Activated effector memory CD4-positive, alpha-beta T cell treated with anti-CD3 and anti-CD28 coated beads, Interleukin-2, amount 50 U/mL, for 16 hours (primary cell): Measurements from ENCODE around the gene C1QTNF12.

Source experiments
- DNase-seq: peaks from one replicate; pipeline ENCODE4 v3.0.0-alpha.2; 2020

The C1QTNF12 gene

DNA sequence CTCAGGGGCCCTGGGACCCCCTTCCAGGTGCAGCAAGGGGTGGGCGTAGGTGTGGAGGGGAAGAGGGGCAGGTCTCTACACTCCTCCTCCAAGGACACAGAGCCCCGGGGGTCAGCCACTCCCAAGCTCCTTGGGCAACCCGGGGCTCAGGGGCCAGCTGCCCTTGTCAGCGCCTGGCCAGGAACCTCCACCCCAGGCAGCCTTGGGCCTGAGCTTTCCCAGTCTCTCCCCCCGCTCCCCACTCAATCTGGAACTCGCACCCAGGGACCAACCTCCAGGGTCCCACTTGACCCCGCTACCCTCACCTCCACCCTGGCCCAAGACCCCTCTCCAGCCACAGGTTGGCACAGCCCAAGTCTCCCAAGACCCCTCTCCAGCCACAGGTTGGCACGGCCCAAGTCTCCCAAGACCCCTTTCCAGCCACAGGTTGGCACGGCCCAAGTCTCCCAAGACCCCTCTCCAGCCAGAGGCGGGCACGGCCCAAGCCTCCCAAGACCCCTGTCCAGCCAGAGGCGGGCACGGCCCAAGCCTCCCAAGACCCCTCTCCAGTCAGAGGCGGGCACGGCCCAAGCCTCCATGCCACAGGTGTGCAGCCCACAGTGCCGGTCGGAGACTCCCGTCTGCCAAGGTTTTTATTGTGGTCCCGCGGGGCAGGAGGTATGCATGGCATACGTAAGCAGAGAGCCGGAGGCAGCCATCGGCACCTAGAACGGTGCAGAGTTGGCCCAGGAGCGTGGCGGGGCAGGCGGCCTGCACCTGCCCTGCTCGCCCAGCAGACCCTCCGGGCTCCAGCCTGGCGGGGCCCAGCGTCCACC is 35.6 kb downstream of the C1QTNF12 start:
- DNase-seq, result peak; percentile 62

DNA sequence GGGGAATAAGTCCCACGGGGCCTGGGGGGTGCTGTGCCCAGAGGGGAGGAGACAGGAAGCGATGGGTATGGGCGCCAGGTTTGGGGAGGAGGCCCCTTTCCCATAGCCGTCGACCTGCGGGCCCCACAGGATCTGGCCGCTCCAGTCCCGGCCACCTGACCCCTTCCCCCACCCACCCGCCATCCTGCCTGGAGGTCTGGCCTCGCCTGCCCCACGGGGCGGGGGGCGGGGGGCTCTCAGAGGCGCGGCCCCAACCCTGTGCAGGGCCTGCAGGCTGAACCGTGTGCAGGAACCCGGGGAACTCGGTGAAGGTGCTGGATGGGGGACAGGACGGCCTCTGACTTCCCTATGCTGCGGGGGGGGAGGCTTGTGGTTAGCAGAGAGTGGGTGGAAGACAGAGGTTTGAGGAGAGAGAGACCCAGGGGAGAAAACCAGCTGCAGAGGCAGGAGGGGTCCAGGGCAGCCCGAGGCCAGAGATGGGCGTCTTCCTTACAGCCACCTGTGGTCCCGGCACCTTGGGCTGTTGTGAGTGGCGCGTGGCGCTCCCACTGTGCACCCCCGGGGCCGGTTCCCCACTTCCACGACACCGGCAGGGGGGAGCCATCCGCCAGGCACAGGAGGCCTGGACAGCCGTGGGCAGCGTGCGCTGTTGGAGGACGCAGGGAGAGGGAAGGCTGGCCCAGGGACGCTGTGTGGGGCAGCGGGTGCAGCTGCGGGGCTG is 37.6 kb downstream of the C1QTNF12 start:
- DNase-seq, result peak; percentile 86

DNA sequence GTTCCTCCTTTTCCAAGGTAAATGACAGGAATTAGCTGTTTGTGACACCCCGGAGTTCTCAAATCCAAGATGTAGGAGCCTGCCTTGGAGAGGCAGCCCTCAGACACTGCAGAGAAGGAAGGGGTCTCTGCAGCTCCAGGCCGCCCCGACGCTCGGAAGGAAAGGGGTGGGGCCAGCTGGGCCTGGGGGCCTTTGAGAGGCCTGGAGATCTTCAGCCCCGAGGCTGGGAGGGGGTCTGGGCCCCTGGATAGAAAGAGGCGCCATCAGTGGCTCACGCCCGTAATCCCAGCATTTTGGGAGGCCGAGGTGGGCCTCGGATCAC is 39.0 kb downstream of the C1QTNF12 start:
- no peak for DNase-seq

DNA sequence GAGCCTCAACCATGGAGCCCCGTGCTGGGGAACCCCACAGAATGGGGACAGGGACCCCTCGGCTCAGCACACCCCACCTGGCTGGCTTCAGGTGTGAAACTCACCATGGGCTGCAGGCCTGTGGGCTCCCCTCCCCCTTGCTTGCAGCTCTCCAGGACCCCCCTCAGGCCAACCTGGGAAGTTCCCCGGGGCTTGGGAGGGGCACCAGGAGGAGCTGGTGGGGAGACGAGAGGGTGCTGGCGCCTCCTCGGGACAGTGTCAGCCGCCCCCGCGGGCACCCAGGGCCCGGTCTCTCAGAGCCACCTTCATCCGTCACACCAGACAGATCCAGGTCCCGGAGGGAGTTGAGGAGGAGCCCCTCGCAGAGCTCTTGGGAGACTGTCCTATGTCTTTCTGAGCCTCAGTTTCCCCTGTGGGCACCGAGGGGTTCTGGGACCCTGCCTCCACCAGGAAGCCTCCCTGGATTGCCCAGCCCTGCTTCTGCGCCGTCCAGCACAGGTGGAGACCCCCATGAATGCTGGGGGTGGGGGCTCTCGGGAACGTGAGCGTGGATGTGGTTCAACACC is 39.5 kb downstream of the C1QTNF12 start:
- DNase-seq, result peak; percentile 76

DNA sequence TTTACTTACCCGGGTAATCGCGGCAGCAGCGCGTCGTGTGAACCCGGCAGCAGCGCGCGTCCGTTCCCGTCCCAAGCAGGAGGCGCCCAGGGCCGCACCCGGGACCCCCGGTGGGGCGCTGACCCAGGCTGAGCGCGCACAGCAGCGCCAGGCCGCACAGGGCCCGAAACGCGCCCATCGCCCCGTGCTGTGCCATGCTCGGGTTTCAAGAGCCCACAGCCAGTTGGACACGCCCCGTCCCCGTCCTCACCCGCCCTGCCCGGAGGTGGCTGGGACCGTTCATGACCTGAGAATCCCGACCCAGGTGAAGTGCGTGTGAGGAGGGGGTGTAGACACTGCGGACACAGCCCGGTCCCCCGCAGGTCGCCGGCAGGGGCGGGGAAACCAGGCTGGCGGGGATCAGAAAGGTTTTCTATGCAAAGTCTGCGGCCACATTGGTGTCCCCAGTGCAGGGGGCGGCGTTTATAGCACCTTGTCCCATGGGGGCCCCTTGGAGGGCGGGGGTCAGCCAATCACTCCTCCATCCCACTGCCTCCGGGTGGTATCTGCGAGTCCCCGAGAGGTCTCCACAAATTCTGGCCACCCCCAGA is 40.1 kb downstream of the C1QTNF12 start, which contains the start of gene TNFRSF18:
Gene TNFRSF18 (minus strand): TSS at position 217 of the 590 bp plus-strand sequence. CDS start 21 bp downstream, at position 196.
- peak; percentile 88 for DNase-seq

DNA sequence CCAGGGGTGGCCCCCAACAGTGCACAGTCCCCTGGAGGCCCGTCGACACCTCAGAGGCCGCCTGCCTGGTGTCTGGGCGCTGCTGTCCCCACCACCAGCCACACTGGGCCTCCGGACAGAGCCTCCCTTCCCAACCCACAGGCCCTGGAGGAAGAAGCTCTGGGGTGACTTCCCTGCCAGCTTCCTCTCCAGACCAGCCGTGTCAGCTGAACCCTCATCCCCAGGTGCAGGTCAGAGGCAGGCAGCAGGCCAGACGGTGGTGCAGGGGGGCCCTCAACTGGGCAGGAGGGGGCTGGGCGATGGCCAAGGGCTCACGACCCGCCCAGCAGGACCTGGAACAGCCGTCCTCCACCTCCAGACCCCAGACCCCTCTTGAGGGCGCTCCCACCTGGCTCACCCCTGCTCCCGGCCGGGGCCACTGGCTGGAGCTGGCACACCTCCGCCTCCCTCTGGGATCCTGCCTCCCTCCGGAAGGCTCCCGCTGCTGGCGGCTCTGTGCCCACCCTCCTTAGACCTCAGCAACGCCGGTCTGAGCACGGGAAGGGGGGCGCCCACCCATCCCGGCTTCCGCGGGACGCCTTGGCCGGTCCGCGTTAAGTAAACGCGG is 40.6 kb downstream of the C1QTNF12 start:
- peak; percentile 71 for DNase-seq

DNA sequence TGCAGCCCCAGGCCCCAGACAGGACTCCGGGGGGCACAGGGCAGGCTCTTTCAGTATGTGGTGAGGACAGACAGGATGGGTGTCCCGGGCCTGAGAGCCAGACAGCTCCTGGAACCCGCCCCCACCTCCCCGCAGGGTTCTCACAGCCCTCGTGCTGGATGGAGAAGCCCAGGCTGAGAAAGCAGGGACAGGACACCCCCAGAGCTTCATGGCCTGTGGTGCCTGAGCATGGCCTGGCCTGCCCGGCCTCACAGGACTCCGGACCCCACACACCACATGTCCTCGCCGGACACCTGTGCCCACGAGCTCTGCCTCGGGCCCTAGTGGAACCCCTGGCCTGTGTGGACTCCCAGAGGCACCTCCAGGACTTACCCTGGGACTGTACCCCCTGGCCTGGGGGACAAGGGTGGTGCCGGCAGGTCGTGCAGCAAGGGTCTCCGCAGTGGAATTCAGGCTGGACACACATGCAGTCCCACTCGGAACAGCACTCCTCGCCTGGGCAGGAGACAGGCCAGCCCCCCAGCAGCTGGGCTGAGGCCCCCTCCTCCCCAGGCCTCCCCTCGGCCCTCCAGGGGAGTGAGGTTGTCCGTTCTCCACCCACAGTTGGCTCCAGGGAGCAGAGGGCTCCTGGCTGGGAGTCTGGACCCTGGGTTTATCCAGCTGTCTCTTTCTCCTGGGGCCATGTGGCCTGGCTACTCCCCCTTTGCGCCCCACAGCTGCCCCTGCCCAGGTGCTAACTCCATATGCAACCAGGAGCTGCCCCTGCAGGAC is 41.3 kb downstream of the C1QTNF12 start:
- DNase-seq, result peak; percentile 67

DNA sequence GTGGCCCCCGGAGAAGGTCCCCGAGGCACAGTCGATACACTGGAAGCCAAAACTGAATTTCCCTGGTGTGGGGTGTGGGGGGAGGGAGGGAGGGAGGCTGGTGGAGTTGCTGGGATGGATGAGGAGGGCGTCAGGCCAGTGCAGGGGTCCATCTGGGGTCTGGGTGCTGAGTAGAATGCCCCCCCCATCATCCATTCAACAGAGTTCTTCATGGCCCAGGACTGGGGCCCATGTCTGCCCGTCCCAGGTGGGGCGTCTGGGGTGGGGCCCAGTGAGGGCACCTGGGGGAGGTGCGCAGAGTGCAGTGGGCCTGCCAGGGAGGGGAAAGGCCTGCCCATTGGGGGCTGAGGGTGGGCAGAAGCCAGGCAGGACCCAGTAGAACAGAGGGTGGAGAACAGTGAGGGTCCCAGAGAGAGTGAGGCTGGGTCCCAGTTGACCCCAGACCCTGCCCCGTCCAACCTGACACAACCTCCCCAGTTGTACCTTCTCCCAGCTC is 42.0 kb downstream of the C1QTNF12 start:
- DNase-seq, result peak; percentile 51

DNA sequence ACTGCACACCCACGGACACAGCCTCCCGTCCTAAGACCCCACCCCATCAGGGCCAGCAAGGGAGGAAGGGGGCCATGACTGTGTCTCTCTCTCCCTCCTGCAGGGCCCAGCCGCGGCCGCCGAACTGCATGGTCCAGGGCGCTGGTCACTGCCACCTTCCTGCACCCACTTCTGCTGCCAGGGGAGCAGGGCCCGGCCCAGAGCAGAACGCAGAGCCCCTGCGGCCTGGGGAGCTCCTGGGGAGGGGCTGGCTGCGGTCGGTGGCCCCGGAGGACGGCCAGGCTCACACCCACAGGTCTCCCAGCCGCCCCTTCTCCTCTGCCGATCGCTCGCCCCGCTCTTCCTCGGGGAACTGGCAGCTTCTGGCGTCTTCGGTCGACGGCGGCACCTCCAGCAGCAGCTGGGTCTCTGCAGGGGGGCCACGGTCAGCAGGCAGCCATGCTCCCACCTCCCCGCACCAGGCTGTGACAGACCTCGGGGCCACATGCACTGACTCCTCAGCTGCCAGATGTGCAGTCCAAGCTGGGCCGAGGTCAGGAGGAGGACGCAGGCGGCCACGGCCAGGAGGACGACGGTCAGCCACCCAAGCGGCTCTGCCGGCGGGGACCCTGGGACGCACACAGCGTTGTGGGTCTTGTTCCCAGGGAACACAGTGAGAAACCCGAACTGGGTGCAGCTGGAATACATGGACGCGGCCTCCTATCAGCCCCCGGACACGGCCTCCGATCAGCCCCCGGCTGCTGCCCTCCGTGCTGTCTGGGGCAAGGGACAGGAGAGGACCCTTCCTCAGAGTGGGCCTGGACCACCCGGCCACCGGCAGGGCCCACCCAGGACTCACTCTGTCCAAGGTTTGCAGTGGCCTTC is 42.7 kb downstream of the C1QTNF12 start:
- no peak for DNase-seq

DNA sequence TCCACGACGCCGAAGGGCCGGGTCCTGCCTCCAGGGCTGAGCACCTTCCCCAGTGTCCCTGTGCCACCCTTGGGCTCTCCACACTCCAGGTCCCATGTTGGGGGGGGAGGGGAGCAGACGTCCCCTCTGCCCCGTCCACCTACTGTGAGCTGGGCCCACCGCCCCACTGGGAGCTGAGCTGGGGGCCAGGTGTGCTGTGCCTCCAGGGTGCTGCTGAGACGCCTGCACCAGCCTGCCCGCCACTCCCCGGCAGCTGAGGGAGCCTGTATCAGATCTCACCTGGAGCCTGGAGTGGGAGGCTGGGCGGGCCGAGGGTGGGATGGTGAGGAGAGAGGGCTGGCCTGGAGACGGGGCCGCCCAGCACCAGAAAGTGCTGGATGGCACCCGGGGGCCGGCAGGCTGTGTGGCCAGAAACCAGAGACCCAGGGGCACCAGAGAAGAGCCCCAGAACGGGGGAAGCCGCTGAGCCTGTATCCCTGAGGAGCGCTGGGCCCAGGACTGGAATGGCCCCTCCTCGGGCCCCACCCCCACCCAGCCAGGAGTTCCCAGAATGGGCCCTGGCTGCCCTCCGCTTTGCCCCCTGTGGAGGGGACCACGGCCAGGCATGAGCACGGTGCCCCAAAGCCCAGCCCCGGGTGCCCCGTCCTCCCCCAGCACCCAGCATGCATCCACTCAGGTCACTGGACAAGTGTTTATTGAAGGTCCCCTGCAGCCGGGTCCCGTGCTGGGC is 43.5 kb downstream of the C1QTNF12 start:
- DNase-seq, result peak; percentile 69

DNA sequence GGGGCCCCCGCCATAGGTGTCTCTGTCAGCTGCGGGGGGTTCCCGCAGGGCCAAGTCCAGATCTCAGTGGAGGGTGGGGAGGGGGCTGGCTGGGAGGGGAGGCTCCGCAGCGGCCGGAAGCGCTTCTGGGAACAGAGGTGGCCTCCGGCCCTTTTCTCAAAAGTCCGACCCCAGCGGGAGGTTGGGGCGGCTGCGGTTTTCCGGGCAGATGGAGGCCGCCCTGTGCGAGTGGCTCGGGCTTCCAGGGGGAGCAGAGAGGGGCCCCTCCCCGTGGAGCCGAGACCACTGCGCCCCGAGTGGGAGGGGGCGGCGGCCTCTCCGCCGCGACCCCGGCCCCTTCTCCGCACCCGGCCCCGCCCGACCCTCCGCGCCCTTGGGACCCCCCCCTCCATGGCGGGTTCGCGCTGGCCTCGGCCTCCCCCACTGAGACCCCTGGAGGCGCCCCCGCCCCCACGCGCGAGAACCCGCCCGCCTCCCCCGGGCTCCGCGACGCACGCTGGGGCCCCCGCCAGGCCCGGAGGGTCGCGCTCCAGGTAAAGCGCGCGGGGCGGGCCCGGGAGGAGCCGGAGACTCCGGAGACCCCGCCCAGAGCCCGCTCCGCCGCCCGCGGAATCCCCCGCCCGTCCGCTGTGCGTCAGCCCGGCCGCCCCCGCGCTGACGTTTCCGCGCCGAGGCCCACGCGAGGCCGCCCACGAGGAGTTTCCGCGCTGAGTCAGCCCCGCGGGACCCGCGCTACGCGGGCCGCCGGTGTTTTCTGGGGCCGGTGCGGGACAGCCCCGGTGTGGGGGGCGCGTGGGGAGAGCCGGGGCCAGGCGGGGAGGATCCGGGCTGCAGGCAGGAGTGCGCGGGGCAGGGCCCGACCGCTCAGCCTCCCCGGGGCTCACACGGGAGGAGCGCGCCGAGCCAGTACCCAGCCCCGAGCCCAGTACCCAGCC is 45.4 kb downstream of the C1QTNF12 start:
- peak; percentile 97 for DNase-seq

DNA sequence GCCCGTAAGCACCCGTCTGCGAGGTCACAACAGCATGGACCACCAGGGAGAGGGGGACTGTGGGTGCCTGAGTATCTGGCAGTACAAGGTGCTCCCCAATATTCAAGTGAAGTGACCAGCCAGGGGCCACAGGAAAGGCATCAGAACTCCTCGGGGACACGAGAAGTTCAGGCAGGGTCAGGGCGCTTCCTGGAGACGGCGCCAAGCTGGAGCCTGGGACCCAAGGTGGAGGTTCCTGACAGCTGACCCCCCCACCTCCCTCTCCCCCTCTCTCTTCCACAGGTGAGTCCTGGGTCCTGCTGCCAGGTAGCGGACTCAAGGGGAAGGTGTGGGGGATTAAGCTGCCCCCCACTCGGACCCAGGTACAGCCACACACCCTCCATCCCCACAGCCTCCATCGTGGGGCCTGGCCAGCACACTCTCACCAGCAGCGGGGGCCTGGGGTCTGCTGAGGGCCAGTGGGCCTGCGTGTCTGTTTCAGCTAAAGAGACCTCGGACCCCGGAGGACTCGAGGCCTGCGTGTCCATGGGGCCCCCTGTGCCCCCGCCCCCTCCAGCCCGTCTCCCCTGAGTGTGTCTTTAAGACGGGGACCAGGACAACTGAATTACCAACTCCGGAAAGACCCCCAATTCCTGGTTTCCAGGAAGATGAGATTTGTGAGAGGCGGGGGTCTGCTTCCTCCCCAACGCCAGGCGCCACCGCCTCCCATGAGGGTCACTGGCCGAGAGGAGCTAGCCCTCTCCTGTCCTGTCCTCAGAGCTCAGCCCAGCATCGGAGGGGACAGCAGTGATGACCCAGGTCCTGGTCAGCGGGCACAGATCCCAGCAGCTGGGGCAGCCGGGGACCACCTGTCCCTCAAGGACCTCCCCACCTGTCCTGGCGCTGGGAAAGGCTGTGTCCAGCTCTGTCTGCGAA is 46.3 kb downstream of the C1QTNF12 start:
- peak; percentile 65 for DNase-seq

DNA sequence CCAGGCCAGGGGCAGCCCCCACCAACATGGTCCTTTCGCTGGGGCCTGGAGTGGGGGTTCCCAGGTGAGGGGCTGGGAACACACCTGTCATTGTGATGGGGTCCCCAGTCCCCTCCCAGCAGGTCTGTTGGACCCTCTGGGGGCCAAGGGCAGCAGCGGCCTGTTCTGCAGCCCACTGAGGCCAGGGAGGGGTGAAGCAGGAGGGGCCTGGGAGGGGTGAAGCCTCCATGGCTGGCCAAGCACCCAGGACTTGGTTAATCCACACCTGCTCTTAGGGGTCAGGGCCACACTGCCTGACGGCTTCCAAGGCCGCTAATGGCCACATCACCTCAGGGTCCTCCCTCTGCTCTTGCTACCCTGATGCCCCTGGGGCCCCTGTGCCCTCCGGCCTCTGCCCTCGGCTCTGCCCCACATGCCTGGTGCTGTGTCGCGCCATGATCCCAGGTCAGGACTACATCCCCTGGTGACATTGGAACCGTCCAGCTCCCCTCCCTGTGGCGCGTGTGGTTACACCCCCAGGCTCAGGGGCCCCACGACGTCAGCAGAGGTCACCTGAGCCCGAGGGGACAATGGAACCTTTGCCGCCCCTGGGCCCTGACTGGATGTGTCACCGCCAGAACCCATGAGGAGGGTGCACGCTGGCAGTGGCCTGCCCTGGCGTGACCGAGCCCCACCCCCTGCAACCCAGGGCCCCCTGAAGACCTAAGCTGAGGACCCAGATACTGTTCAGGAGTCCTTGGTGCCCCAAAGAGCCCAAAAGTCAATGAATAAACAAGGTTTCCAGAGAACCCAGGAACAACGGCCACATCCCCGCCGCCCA is 47.2 kb downstream of the C1QTNF12 start:
- DNase-seq, result peak; percentile 62

DNA sequence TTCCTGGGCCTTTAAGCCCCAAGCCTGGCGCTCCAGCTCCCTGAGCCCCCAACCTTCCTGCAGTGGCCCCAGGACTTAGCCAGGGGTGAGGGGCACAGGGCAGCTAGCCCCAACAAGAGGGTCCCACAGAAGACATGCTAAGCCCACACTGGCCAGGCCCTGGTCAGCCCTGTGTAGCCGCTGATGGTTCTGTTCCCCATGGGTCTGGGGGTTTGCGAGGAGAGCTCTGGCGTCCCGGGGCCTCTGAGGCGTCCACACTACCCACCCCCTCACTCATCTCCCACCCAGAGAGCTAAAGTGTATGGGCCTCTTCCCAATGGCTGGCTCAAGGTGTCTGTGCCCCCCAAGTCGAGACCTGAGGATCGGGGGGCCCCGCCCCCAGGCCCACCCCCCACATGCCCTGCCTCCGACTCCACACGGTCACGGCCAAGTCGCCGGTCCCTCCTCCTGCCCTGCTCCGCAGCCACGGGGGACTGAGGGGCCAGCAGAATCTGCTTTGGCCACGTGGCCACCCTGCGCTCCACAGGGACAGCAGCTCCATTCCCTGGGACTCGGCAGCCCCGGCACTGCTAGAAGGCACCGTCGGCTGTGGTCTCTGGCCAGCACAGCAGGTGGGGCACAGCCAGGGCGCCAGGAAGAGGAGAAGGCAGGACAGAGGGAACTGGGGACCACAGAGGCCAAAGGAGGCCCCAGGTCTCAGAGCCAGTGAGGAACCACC is 47.9 kb downstream of the C1QTNF12 start:
- DNase-seq, result peak; percentile 61

DNA sequence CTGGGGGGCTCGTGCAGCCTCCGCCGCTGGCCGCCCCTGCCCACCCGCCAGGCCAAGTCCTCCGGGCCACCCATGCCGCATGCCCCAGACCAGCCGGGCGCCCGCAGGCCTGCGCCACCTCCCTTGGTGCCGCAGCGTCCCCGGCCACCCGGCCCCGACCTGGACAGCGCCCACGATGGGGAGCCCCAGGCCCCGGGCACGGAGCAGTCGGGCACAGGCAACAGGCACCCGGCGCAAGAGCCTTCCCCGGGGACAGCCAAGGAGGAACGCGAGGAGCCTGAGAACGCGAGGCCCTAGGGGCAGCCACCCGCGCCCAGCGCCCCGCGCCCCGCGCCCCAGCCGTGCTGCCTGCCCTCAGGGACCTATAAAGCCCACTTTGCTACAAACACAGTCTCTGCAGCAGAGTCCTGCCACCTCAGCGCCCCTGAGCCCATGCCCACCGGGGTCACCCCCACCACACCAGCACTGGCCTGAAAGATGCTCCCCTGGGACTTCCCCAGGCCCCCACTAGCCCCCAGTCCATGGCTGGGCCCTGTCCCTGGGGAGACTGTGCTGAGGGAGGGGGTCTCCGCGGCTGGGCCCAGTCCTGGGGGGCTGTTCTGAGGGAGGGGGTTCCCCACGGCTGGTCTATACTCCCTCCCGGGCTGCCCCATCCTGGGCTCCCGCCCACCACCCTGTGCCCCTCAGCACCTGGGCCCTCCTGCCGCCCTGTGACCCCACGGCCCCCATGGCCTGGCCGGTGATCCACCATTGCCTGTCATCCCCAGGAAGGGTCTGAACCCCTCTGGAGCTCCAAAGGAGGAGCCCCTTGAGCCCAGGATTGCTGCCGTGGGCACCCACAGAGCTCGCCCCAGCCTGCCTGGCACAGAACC is 48.7 kb downstream of the C1QTNF12 start:
- DNase-seq, result peak; percentile 63

DNA sequence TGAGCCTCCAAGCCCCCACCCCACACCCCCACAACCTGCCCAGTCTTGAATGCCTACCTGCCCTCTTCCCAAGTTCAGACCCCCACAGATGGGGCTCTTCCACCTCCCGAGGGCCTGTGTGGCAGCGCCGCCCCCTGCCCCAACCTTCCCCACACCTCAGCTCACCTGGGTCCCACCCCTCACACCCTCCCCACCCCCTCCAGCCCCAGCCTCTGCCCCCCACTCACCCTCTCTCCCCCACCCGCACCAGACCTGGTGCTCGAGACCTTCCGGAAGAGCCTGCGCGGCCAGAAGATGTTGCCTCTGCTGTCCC is 49.4 kb downstream of the C1QTNF12 start:
- DNase-seq, result no peak
